Astrocyte (in vitro differentiated cells and primary cell): Measurements from ENCODE around the gene RAB3A. TPM values are rescaled to one million over a fixed set of nuclear protein-coding genes. Genes with fewer than 3 reads are reported as not detected.
A peak's percentile ranks its signal among the peaks of the same experiment; 100 is the strongest.

Experiments used
- DNase-seq: peaks from one replicate; pipeline ENCODE4 v3.0.0-alpha.2; 2010; ENCODE audit warnings: low read depth
- FAIRE-seq: peaks from 2 replicates; lab custom pipeline; 2011; peaks lifted over from hg19 to GRCh38; lab: Jason Lieb, UNC
- H2AFZ ChIP-seq: 2 replicates; pipeline ENCODE4 v1.6.0; 2012; ENCODE audit warnings: low read depth, low read length, inconsistent platforms
- H3K27ac ChIP-seq: 2 replicates; pipeline ENCODE4 v1.5.1; 2011; ENCODE audit warnings: low read depth, low read length, inconsistent platforms
- H3K27me3 ChIP-seq: 2 replicates; pipeline ENCODE4 v1.6.0; 2011; ENCODE audit warnings: low read length, inconsistent platforms; ENCODE audit not compliant: insufficient read depth
- H3K36me3 ChIP-seq: 2 replicates; pipeline ENCODE4 v1.5.1; 2011; ENCODE audit warnings: low read length, inconsistent platforms; ENCODE audit not compliant: insufficient read depth
- H3K4me1 ChIP-seq: 2 replicates; pipeline ENCODE4 v1.5.1; 2011; ENCODE audit warnings: low read length, inconsistent platforms; ENCODE audit not compliant: insufficient read depth
- H3K4me2 ChIP-seq: 2 replicates; pipeline ENCODE4 v1.6.0; 2012; ENCODE audit warnings: low read length, inconsistent platforms
- H3K4me3 ChIP-seq: 2 replicates; pipeline ENCODE4 v1.5.1; 2011; ENCODE audit warnings: low read depth, mild to moderate bottlenecking, low read length, inconsistent platforms; ENCODE audit not compliant: insufficient read depth
- H3K79me2 ChIP-seq: 2 replicates; pipeline ENCODE4 v1.6.0; 2012; ENCODE audit warnings: mild to moderate bottlenecking, low read length, inconsistent platforms; ENCODE audit not compliant: insufficient read depth
- H3K9ac ChIP-seq: 2 replicates; pipeline ENCODE4 v1.6.0; 2012; ENCODE audit warnings: mild to moderate bottlenecking, low read length, inconsistent platforms
- H3K9me3 ChIP-seq: 2 replicates; pipeline ENCODE4 v1.5.1; 2012; ENCODE audit warnings: low read depth, mild to moderate bottlenecking, low read length, inconsistent platforms; ENCODE audit not compliant: insufficient read depth
- H4K20me1 ChIP-seq: 2 replicates; pipeline ENCODE4 v1.6.0; 2012; ENCODE audit warnings: low read length, inconsistent platforms; ENCODE audit not compliant: insufficient read depth
- H3K27ac Mint-ChIP-seq: one replicate; pipeline ENCODE4 v1.8.0; 2021; ENCODE audit warnings: mild to moderate bottlenecking, mixed read lengths; ENCODE audit not compliant: unreplicated experiment
- H3K27me3 Mint-ChIP-seq: one replicate; pipeline ENCODE4 v1.8.0; 2021; ENCODE audit warnings: low read depth, mixed read lengths; ENCODE audit not compliant: unreplicated experiment
- H3K36me3 Mint-ChIP-seq: one replicate; pipeline ENCODE4 v1.8.0; 2021; ENCODE audit warnings: low read depth, mixed read lengths; ENCODE audit not compliant: unreplicated experiment
- H3K4me1 Mint-ChIP-seq: one replicate; pipeline ENCODE4 v1.8.0; 2021; ENCODE audit warnings: low read depth, mixed read lengths; ENCODE audit not compliant: unreplicated experiment
- H3K4me3 Mint-ChIP-seq: one replicate; pipeline ENCODE4 v1.8.0; 2021; ENCODE audit warnings: mild to moderate bottlenecking, moderate library complexity, mixed read lengths; ENCODE audit not compliant: unreplicated experiment
- H3K9me3 Mint-ChIP-seq: one replicate; pipeline ENCODE4 v1.8.0; 2021; ENCODE audit warnings: mild to moderate bottlenecking, mixed read lengths; ENCODE audit not compliant: unreplicated experiment
- EZH2 ChIP-seq: IDR thresholded peaks from 2 replicates; pipeline ENCODE4 v1.6.1; 2012; ENCODE audit warnings: mild to moderate bottlenecking, low read length, inconsistent platforms; ENCODE audit not compliant: insufficient read depth
- total RNA-seq: library from RNA; stranded (reverse); gene quantifications from 2 replicates; pipeline ENCODE4 v1.2.1, GENCODE V29; 2021
- TF ChIP-seq, protein P1 (sequence below): IDR thresholded peaks from 2 replicates; pipeline ENCODE4 v1.5.1; 2011; ENCODE audit warnings: low read depth, mild to moderate bottlenecking, inconsistent platforms, low read length, moderate library complexity; ENCODE audit not compliant: insufficient read depth

The RAB3A gene
- total RNA-seq, 1 donor from 2014 or later, result 7.5 TPM

DNA sequence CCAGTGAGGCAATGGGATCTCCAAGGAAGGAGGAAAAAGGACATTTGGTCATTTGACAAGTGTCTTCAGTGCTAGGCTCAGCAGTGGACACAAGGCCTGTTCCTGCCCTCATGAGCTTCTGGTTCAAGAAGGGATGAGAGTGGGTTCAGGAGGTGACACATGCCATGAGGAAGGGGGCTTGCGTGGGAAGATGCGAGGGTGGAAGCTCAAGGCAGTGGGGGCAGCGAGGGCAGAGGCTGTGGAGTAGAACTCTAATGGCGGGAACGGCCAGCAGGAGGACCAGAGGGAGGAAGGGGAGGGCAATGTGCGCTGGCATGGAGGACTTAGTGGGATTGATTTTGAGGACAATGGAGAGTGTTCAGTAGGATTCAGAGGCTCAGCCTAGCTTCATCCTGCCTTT lies 47.6 kb downstream of the RAB3A start:
- H3K36me3 ChIP-seq, result peaks cover 2% of the 10 kb centered on the region
- DNase-seq, result no peak
- no peak overlapping the region for H3K4me2 ChIP-seq
- no peaks in the 10 kb centered on the region for H3K9me3 ChIP-seq
- no peak overlapping the region for H2AFZ ChIP-seq
- H3K4me1 ChIP-seq, result peaks cover 28% of the 10 kb centered on the region
- H3K9me3 Mint-ChIP-seq, result peaks cover 1% of the 10 kb centered on the region
- peak overlapping the region; percentile 36 for H3K9ac ChIP-seq
- peaks cover 4% of the 10 kb centered on the region for H3K36me3 Mint-ChIP-seq
- H3K79me2 ChIP-seq, result peaks cover 29% of the 10 kb centered on the region
- H3K4me3 Mint-ChIP-seq, result no peak overlapping the region
- H3K27me3 ChIP-seq, result no peaks in the 10 kb centered on the region
- TF ChIP-seq, protein P1, sequence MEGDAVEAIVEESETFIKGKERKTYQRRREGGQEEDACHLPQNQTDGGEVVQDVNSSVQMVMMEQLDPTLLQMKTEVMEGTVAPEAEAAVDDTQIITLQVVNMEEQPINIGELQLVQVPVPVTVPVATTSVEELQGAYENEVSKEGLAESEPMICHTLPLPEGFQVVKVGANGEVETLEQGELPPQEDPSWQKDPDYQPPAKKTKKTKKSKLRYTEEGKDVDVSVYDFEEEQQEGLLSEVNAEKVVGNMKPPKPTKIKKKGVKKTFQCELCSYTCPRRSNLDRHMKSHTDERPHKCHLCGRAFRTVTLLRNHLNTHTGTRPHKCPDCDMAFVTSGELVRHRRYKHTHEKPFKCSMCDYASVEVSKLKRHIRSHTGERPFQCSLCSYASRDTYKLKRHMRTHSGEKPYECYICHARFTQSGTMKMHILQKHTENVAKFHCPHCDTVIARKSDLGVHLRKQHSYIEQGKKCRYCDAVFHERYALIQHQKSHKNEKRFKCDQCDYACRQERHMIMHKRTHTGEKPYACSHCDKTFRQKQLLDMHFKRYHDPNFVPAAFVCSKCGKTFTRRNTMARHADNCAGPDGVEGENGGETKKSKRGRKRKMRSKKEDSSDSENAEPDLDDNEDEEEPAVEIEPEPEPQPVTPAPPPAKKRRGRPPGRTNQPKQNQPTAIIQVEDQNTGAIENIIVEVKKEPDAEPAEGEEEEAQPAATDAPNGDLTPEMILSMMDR, result no peak
- TF ChIP-seq EZH2, result no peak
- no peaks in the 10 kb centered on the region for H3K27me3 Mint-ChIP-seq
- H3K27ac ChIP-seq, result no peak overlapping the region
- no peak for FAIRE-seq
- H3K4me3 ChIP-seq, result no peak overlapping the region
- H3K27ac Mint-ChIP-seq, result no peak overlapping the region
- H4K20me1 ChIP-seq, result peaks cover 28% of the 10 kb centered on the region
- H3K4me1 Mint-ChIP-seq, result peaks cover 7% of the 10 kb centered on the region

DNA sequence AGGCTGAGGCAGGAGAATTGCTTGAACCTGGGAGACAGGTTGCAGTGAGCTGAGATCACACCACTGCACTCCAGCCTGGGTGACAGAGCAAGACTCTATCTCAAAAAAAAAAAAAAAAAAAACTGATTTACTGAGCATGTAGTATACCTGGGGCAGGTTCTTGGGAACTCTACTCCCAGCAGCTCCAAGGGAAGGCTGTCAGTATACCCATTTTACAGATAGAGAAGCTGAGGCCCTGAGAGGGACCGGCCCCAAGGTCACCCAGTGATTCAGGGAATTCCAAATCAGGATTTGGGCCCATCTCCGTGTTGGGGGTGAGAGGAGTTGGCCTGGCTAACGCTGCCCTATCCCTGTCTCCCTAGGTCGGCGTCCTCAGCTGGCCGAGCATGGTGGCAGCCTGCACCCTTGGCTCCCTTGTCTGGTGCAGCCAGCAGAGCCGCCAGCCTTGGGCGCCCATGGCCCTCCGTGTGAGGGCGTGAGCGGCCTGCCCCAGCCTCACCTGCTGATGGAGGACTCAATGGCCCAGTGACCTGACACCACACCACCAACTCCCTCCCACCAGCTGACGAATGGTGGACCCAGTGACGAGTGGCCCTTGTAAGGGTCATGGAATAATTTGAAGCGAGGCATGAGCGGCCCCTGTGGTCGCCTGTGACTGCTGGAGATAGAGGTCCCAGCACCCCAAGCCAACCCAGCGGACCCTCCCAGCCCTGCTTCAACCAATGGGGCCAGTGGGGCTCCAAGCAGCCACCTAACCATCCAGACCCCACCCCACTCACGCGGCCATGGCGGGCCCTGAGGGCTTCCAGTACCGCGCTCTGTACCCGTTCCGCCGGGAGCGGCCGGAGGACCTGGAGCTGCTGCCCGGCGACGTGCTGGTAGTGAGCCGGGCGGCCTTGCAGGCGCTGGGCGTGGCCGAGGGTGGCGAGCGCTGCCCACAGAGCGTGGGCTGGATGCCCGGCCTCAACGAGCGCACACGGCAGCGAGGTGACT lies 48.5 kb downstream of the RAB3A start:
- Histone ChIP-seq H3K79me2 (peaks cover 29% of the 10 kb centered on the region), H3K9me3 (no peaks in the 10 kb centered on the region), H3K4me3 (no peak overlapping the region), H3K4me2 (no peak overlapping the region), H3K27ac (no peak overlapping the region), H3K27me3 (no peaks in the 10 kb centered on the region), H3K4me1 (peaks cover 23% of the 10 kb centered on the region), H2AFZ (no peak overlapping the region), H4K20me1 (peaks cover 28% of the 10 kb centered on the region), H3K9ac (peak overlapping the region; percentile 36), H3K36me3 (peaks cover 2% of the 10 kb centered on the region)
- Mint-ChIP-seq H3K27ac (no peak overlapping the region), H3K4me1 (peaks cover 7% of the 10 kb centered on the region), H3K27me3 (no peaks in the 10 kb centered on the region), H3K9me3 (peaks cover under 1% of the 10 kb centered on the region), H3K4me3 (peak overlapping the region; percentile 57), H3K36me3 (peaks cover 4% of the 10 kb centered on the region)
- DNase-seq (no peak), FAIRE-seq (no peak)
- TF ChIP-seq, protein P1, result no peak
- TF ChIP-seq EZH2, result no peak
